ENCODE measurements around the gene PCDHB7.

DNA sequence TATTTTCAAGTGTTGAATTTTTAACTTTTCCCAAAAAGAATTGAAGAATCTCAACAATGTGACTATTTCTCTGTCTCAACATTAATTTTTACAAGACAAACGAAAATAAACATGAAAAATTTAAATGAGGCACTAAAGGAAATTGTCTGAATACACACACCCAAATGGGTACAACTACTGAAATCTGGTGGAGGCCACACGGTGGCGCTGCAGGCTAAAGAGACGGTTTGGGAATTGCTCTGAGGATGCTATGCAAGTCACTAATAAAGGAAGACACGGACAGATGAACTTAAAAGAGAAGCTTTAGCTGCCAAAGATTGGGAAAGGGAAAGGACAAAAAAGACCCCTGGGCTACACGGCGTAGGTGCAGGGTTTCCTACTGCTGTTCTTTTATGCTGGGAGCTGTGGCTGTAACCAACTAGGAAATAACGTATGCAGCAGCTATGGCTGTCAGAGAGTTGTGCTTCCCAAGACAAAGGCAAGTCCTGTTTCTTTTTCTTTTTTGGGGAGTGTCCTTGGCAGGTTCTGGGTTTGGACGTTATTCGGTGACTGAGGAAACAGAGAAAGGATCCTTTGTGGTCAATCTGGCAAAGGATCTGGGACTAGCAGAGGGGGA lies 19.8 kb downstream of the PCDHB7 start, which contains the start of gene PCDHB10:
- peak; percentile 84 for TF ChIP-seq CTCF (IDR thresholded peaks at IDR 0.05)
- TF ChIP-seq POLR2AphosphoS5 (IDR thresholded peaks at IDR 0.05; ENCODE audit: low read depth, low read length): no peak
- TF ChIP-seq REST (IDR thresholded peaks at IDR 0.05; ENCODE audit: insufficient read depth in 1 of 2, low read depth in 2 of 2, low read length in 1 of 2): no peak
- TF ChIP-seq TCF7L2 (IDR thresholded peaks at IDR 0.05; ENCODE audit: low read depth, low read length): no peak

All from Panc1 (cell line).